Measurements from ENCODE around the gene CLOCK. TPM values are rescaled to one million over a fixed set of nuclear protein-coding genes. Genes with fewer than 3 reads are reported as not detected.

Gene CLOCK
- total and polyA plus RNA-seq, 9 of the 15 experiments (the other 6 are each of a cell fraction or from before 2014, with no cell fraction given) = 3.7 to 14.4 (median 9.4) TPM

GRCh38 chr4:55545641-55546505 is 836 bp downstream of the CLOCK start (continued):
- TF ChIP-seq GTF2E2 (tag; IDR thresholded peaks at IDR 0.05) (peak; percentile 63; the same call in 1 of the 2 replicates), E2F3 (CRISPR knock-in tag; IDR thresholded peaks at IDR 0.05) (no peak), MAX (CRISPR knock-in tag; IDR thresholded peaks at IDR 0.05) (peak; percentile 71), RB1 (IDR thresholded peaks at IDR 0.05; ENCODE audit: low read depth) (peak; percentile 84), CBFA2T3 (IDR thresholded peaks at IDR 0.05) (no peak), ZNF124 (CRISPR knock-in tag; IDR thresholded peaks at IDR 0.05) (no peak), RFX5 (IDR thresholded peaks at IDR 0.05; ENCODE audit: low read depth, low read length) (no peak), CCAR2 (IDR thresholded peaks at IDR 0.05; ENCODE audit: low read depth, low read length) (no peak), SOX6 (IDR thresholded peaks at IDR 0.05) (peak; percentile 57; the same call in 1 of the 2 replicates), OTX1 (CRISPR knock-in tag; IDR thresholded peaks at IDR 0.05) (no peak), NCOR1 (IDR thresholded peaks at IDR 0.05) (no peak), DIDO1 (tag; IDR thresholded peaks at IDR 0.05; ENCODE audit: low read depth) (no peak), ESRRA (IDR thresholded peaks at IDR 0.05; ENCODE audit: borderline replicate concordance, low read depth) (peak; percentile 79; the same call in 1 of the 2 replicates), MAZ (CRISPR knock-in tag; conservative IDR thresholded peaks at IDR 0.05 in 1 of 2, IDR thresholded peaks at IDR 0.05 in 1 of 2) (peak; percentile 87 to 92), ARID4B (CRISPR knock-in tag; IDR thresholded peaks at IDR 0.05) (peak; percentile 67), ZNF592 (IDR thresholded peaks at IDR 0.05) (peak; percentile 42; the same call in 1 of the 2 replicates), ZNF766 (CRISPR knock-in tag; conservative IDR thresholded peaks at IDR 0.05) (peak; percentile 70; the same call in 1 of the 2 replicates), FOXA1 (IDR thresholded peaks at IDR 0.05; ENCODE audit: borderline replicate concordance) (no peak), PHF21A (IDR thresholded peaks at IDR 0.05; ENCODE audit: borderline replicate concordance, low read depth) (0 out of 2 replicates have a peak, but pooled peaks have one; percentile 37), U2AF1 (optimal IDR thresholded peaks at IDR 0.05; ENCODE audit: low read depth, low read length) (no peak)

Measured in K562 (cell line).